HepG2 (cell line): ENCODE data around the gene KLF9. TPM values are rescaled to one million over a fixed set of nuclear protein-coding genes. Genes with fewer than 3 reads are reported as not detected.

ENCODE experiments used
- DMAP1 ChIP-seq: IDR thresholded peaks from 2 replicates; pipeline ENCODE4 v1.6.1; 2016
- DZIP1 ChIP-seq: sonication (generic); formaldehyde crosslinking; IDR thresholded peaks from 2 replicates; pipeline ENCODE4 v1.5.0; 2020; ENCODE audit warnings: mild to moderate bottlenecking, missing genetic modification reagents
- ELF3 ChIP-seq: IDR thresholded peaks from 2 replicates; pipeline ENCODE4 v1.6.1; 2016; ENCODE audit warnings: missing genetic modification reagents, missing compliant biosample characterization
- IKZF4 ChIP-seq: sonication (generic); formaldehyde crosslinking; IDR thresholded peaks from 2 replicates; pipeline ENCODE4 v1.5.1; 2020; ENCODE audit warnings: borderline replicate concordance, mild to moderate bottlenecking, low read depth, missing genetic modification reagents; ENCODE audit errors: not compliant biosample characterization
- MTA3 ChIP-seq: sonication (generic); formaldehyde crosslinking; IDR thresholded peaks from 2 replicates; pipeline ENCODE4 v1.4.0; 2020; ENCODE audit warnings: missing genetic modification reagents
- PRDM15 ChIP-seq: sonication (generic); formaldehyde crosslinking; IDR thresholded peaks from 2 replicates; pipeline ENCODE4 v1.4.0; 2020; ENCODE audit warnings: missing genetic modification reagents
- RFX1 ChIP-seq: fragments of 450-650 bp; IDR thresholded peaks from 2 replicates; pipeline ENCODE4 v1.6.1; 2017
- ZNF224 ChIP-seq: sonication (generic); formaldehyde crosslinking; IDR thresholded peaks from 2 replicates; pipeline ENCODE4 v1.5.0; 2020; ENCODE audit warnings: mild to moderate bottlenecking, missing genetic modification reagents
- ZNF407 ChIP-seq: sonication (generic); formaldehyde crosslinking; IDR thresholded peaks from one replicate; pipeline ENCODE4 v1.5.1; 2020; ENCODE audit warnings: mild to moderate bottlenecking, missing genetic modification reagents; ENCODE audit errors: not compliant biosample characterization
- ZSCAN5A ChIP-seq: sonication (generic); formaldehyde crosslinking; IDR thresholded peaks from 2 replicates; pipeline ENCODE4 v1.8.0; 2022; ENCODE audit warnings: mild to moderate bottlenecking, missing genetic modification reagents, borderline replicate concordance
- polyA plus RNA-seq, 8 experiments: library from polyadenylated mRNA; depleted of rRNA in 3 of 8; stranded (reverse) in 7 of 8; unstranded in 1 of 8; fragments of >200 nt; fragmentation: Illumina TruSeq in 4 of 8; extraction: Trizol in 4 of 8; gene quantifications; 2 replicates each; pipeline versions ENCODE4 v1.2.1 to v1.2.3, GENCODE V29; 2011 to 2016; ENCODE audit warnings: low read depth in 4 of 8, missing spikeins in 1 of 8, mixed read lengths in 1 of 8; ENCODE audit not compliant: insufficient read depth in 1 of 8
- total RNA-seq, 5 experiments: library from RNA; depleted of rRNA; stranded (reverse); fragments of >200 nt; fragmentation: Illumina TruSeq; extraction: Trizol; gene quantifications; 2 replicates each; pipeline ENCODE4 v1.2.3, GENCODE V29; 2016; ENCODE audit warnings: low read depth in 1 of 5

Gene KLF9
- total and polyA plus RNA-seq, 2 of the 13 experiments (the other 11 are each of a cell fraction or from before 2014, with no cell fraction given) = 5.7 to 7.2 TPM

GRCh38 chr9:70413799-70414775, at the start of gene KLF9 (continued):
- TF ChIP-seq ZNF407 (CRISPR knock-in tag) (no peak), PRDM15 (0 out of 2 replicates have a peak, but pooled peaks have one; percentile 45), ELF3 (CRISPR knock-in tag) (peak; percentile 44; the same call in 1 of the 2 replicates), IKZF4 (CRISPR knock-in tag) (no peak), ZNF224 (CRISPR knock-in tag) (peak; percentile 79; the same call in 1 of the 2 replicates), DZIP1 (CRISPR knock-in tag) (peak; percentile 74; the same call in 1 of the 2 replicates), RFX1 (peak; percentile 41; the same call in 1 of the 2 replicates), ZSCAN5A (CRISPR knock-in tag) (peak; percentile 71; the same call in 1 of the 2 replicates), DMAP1 (peak; percentile 66; the same call in 1 of the 2 replicates), MTA3 (CRISPR knock-in tag) (no peak)
